Mucosa of stomach (tissue), 1 donor: ENCODE results near the gene PTPN21.

Experiments used
- H3K27me3 ChIP-seq: one replicate; pipeline ENCODE4 v1.7.0; 2013; ENCODE audit warnings: mild to moderate bottlenecking, low read length; ENCODE audit not compliant: control insufficient read depth, insufficient read depth
- H3K36me3 ChIP-seq: one replicate; pipeline ENCODE4 v1.7.0; 2013; ENCODE audit warnings: low read length; ENCODE audit not compliant: control insufficient read depth, insufficient read depth
- H3K4me1 ChIP-seq: one replicate; pipeline ENCODE4 v1.7.0; 2013; ENCODE audit warnings: mild to moderate bottlenecking, low read length; ENCODE audit not compliant: control insufficient read depth, insufficient read depth
- H3K4me3 ChIP-seq: one replicate; pipeline ENCODE4 v1.7.0; 2013; ENCODE audit warnings: low read length
- H3K9ac ChIP-seq: one replicate; pipeline ENCODE4 v1.7.0; 2013; ENCODE audit warnings: mild to moderate bottlenecking, low read length, moderate library complexity
- H3K9me3 ChIP-seq: one replicate; pipeline ENCODE4 v1.7.0; 2013; ENCODE audit warnings: mild to moderate bottlenecking, low read length, moderate library complexity; ENCODE audit not compliant: control insufficient read depth
- donor health status: Pancreatic carcinoma.

Gene PTPN21

GRCh38 chr14:88519907-88520306 is 34.9 kb downstream of the PTPN21 start:
- Histone ChIP-seq H3K36me3 (no peaks in the 10 kb centered on the region), H3K9me3 (no peaks in the 10 kb centered on the region), H3K4me3 (no peak overlapping the region), H3K27me3 (no peaks in the 10 kb centered on the region), H3K4me1 (peaks cover 26% of the 10 kb centered on the region), H3K9ac (no peak overlapping the region)

- Histone ChIP-seq H3K9ac (no peak overlapping the region), H3K27me3 (no peaks in the 10 kb centered on the region), H3K9me3 (no peaks in the 10 kb centered on the region), H3K36me3 (no peaks in the 10 kb centered on the region), H3K4me1 (peaks cover 26% of the 10 kb centered on the region), H3K4me3 (no peak overlapping the region)
Observed at GRCh38 chr14:88518592-88519512, 36.0 kb downstream of the PTPN21 start.

- Histone ChIP-seq H3K9ac (peak overlapping the region; percentile 2), H3K27me3 (no peaks in the 10 kb centered on the region), H3K4me1 (peaks cover 17% of the 10 kb centered on the region), H3K4me3 (no peak overlapping the region), H3K36me3 (no peaks in the 10 kb centered on the region), H3K9me3 (no peaks in the 10 kb centered on the region)
Observed at GRCh38 chr14:88516861-88517357, 37.9 kb downstream of the PTPN21 start.

GRCh38 chr14:88515499-88516221 is 39.1 kb downstream of the PTPN21 start:
- H3K9ac ChIP-seq = no peak overlapping the region
- H3K27me3 ChIP-seq = no peaks in the 10 kb centered on the region
- H3K4me1 ChIP-seq = peaks cover 16% of the 10 kb centered on the region
- no peaks in the 10 kb centered on the region for H3K36me3 ChIP-seq
- no peak overlapping the region for H3K4me3 ChIP-seq
- H3K9me3 ChIP-seq = no peaks in the 10 kb centered on the region

GRCh38 chr14:88507208-88507607 is 47.6 kb downstream of the PTPN21 start:
- H3K27me3 ChIP-seq = no peaks in the 10 kb centered on the region
- H3K9ac ChIP-seq = no peak overlapping the region
- H3K4me3 ChIP-seq = no peak overlapping the region
- H3K36me3 ChIP-seq = no peaks in the 10 kb centered on the region
- H3K9me3 ChIP-seq = no peaks in the 10 kb centered on the region
- no peaks in the 10 kb centered on the region for H3K4me1 ChIP-seq

- Histone ChIP-seq H3K9me3 (no peaks in the 10 kb centered on the region), H3K9ac (no peak overlapping the region), H3K36me3 (no peaks in the 10 kb centered on the region), H3K27me3 (no peaks in the 10 kb centered on the region), H3K4me1 (no peaks in the 10 kb centered on the region), H3K4me3 (no peak overlapping the region)
Observed at GRCh38 chr14:88505621-88506020, 49.2 kb downstream of the PTPN21 start.

GRCh38 chr14:88504602-88505001 is 50.2 kb downstream of the PTPN21 start:
- Histone ChIP-seq H3K9ac (no peak overlapping the region), H3K36me3 (no peaks in the 10 kb centered on the region), H3K27me3 (no peaks in the 10 kb centered on the region), H3K4me1 (no peaks in the 10 kb centered on the region), H3K9me3 (no peaks in the 10 kb centered on the region), H3K4me3 (no peak overlapping the region)

- no peak overlapping the region for H3K9ac ChIP-seq
- no peaks in the 10 kb centered on the region for H3K36me3 ChIP-seq
- no peaks in the 10 kb centered on the region for H3K9me3 ChIP-seq
- H3K27me3 ChIP-seq = no peaks in the 10 kb centered on the region
- H3K4me3 ChIP-seq = no peak overlapping the region
- no peaks in the 10 kb centered on the region for H3K4me1 ChIP-seq
Observed at GRCh38 chr14:88503754-88504406, 50.9 kb downstream of the PTPN21 start.

GRCh38 chr14:88502740-88503139 is 52.1 kb downstream of the PTPN21 start:
- Histone ChIP-seq H3K27me3 (no peaks in the 10 kb centered on the region), H3K9ac (no peak overlapping the region), H3K9me3 (no peaks in the 10 kb centered on the region), H3K4me3 (no peak overlapping the region), H3K4me1 (no peaks in the 10 kb centered on the region), H3K36me3 (no peaks in the 10 kb centered on the region)

GRCh38 chr14:88500611-88501010 is 54.2 kb downstream of the PTPN21 start:
- no peak overlapping the region for H3K4me3 ChIP-seq
- no peaks in the 10 kb centered on the region for H3K9me3 ChIP-seq
- no peak overlapping the region for H3K9ac ChIP-seq
- H3K4me1 ChIP-seq = no peaks in the 10 kb centered on the region
- no peaks in the 10 kb centered on the region for H3K27me3 ChIP-seq
- H3K36me3 ChIP-seq = no peaks in the 10 kb centered on the region

- Histone ChIP-seq H3K36me3 (no peaks in the 10 kb centered on the region), H3K27me3 (no peaks in the 10 kb centered on the region), H3K9ac (no peak overlapping the region), H3K4me3 (no peak overlapping the region), H3K9me3 (no peaks in the 10 kb centered on the region), H3K4me1 (no peaks in the 10 kb centered on the region)
Observed at GRCh38 chr14:88499225-88499624, 55.6 kb downstream of the PTPN21 start.

- Histone ChIP-seq H3K9ac (no peak overlapping the region), H3K4me3 (no peak overlapping the region)
Observed at GRCh38 chr14:88496414-88496813, 58.4 kb downstream of the PTPN21 start.

More at GRCh38 chr14:88496414-88496813, 58.4 kb downstream of the PTPN21 start:
- no peaks in the 10 kb centered on the region for H3K4me1 ChIP-seq
- no peaks in the 10 kb centered on the region for H3K36me3 ChIP-seq
- no peaks in the 10 kb centered on the region for H3K27me3 ChIP-seq
- no peaks in the 10 kb centered on the region for H3K9me3 ChIP-seq
